ENCODE data around the gene TAS1R1. TPM values are rescaled to one million over a fixed set of nuclear protein-coding genes. Genes with fewer than 3 reads are reported as not detected.

Gene TAS1R1
- total and polyA plus RNA-seq, 9 of the 15 experiments (the other 6 are each of a cell fraction or from before 2014, with no cell fraction given), result 0.06 TPM; not detected in 8

DNA sequence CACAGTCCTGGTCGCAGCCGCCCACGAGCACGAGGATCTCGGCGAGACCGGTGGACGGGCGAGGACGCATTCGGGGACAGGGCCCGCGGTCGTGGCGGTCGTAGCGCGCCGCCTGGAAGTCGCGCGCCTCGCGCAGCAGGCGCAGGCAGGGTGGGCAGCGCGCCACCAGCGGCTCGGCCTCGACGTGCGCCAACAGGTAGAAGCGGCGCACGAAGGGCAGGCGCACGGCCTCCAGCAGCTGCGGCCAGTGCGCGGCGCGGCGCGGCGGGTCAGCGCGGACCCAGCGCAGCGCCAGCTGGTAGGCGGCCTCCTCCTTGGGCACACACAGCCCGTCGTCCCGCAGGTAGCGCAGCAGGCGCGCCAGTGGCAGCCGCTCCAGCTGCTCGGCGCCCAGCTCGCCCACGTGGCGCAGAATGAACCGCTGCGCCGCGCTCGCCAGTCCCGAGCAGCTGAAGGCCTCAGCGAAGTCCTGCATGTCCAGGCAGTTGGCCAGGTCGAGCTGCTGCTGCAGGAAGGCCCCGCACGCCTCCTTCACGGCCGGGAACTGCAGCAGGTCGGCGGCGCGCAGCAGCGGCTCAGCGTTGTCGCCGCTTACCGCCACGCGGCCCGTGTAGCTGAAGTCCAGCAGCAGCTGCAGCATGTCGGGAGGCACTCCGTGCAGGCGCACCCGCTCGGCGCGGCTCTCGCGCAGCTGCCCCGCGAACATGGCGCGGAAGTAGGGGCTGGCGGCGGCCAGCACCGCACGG lies 47.0 kb downstream of the TAS1R1 start (continued):
- TF ChIP-seq, protein P1, sequence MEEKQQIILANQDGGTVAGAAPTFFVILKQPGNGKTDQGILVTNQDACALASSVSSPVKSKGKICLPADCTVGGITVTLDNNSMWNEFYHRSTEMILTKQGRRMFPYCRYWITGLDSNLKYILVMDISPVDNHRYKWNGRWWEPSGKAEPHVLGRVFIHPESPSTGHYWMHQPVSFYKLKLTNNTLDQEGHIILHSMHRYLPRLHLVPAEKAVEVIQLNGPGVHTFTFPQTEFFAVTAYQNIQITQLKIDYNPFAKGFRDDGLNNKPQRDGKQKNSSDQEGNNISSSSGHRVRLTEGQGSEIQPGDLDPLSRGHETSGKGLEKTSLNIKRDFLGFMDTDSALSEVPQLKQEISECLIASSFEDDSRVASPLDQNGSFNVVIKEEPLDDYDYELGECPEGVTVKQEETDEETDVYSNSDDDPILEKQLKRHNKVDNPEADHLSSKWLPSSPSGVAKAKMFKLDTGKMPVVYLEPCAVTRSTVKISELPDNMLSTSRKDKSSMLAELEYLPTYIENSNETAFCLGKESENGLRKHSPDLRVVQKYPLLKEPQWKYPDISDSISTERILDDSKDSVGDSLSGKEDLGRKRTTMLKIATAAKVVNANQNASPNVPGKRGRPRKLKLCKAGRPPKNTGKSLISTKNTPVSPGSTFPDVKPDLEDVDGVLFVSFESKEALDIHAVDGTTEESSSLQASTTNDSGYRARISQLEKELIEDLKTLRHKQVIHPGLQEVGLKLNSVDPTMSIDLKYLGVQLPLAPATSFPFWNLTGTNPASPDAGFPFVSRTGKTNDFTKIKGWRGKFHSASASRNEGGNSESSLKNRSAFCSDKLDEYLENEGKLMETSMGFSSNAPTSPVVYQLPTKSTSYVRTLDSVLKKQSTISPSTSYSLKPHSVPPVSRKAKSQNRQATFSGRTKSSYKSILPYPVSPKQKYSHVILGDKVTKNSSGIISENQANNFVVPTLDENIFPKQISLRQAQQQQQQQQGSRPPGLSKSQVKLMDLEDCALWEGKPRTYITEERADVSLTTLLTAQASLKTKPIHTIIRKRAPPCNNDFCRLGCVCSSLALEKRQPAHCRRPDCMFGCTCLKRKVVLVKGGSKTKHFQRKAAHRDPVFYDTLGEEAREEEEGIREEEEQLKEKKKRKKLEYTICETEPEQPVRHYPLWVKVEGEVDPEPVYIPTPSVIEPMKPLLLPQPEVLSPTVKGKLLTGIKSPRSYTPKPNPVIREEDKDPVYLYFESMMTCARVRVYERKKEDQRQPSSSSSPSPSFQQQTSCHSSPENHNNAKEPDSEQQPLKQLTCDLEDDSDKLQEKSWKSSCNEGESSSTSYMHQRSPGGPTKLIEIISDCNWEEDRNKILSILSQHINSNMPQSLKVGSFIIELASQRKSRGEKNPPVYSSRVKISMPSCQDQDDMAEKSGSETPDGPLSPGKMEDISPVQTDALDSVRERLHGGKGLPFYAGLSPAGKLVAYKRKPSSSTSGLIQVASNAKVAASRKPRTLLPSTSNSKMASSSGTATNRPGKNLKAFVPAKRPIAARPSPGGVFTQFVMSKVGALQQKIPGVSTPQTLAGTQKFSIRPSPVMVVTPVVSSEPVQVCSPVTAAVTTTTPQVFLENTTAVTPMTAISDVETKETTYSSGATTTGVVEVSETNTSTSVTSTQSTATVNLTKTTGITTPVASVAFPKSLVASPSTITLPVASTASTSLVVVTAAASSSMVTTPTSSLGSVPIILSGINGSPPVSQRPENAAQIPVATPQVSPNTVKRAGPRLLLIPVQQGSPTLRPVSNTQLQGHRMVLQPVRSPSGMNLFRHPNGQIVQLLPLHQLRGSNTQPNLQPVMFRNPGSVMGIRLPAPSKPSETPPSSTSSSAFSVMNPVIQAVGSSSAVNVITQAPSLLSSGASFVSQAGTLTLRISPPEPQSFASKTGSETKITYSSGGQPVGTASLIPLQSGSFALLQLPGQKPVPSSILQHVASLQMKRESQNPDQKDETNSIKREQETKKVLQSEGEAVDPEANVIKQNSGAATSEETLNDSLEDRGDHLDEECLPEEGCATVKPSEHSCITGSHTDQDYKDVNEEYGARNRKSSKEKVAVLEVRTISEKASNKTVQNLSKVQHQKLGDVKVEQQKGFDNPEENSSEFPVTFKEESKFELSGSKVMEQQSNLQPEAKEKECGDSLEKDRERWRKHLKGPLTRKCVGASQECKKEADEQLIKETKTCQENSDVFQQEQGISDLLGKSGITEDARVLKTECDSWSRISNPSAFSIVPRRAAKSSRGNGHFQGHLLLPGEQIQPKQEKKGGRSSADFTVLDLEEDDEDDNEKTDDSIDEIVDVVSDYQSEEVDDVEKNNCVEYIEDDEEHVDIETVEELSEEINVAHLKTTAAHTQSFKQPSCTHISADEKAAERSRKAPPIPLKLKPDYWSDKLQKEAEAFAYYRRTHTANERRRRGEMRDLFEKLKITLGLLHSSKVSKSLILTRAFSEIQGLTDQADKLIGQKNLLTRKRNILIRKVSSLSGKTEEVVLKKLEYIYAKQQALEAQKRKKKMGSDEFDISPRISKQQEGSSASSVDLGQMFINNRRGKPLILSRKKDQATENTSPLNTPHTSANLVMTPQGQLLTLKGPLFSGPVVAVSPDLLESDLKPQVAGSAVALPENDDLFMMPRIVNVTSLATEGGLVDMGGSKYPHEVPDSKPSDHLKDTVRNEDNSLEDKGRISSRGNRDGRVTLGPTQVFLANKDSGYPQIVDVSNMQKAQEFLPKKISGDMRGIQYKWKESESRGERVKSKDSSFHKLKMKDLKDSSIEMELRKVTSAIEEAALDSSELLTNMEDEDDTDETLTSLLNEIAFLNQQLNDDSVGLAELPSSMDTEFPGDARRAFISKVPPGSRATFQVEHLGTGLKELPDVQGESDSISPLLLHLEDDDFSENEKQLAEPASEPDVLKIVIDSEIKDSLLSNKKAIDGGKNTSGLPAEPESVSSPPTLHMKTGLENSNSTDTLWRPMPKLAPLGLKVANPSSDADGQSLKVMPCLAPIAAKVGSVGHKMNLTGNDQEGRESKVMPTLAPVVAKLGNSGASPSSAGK (IDR thresholded peaks at IDR 0.05), result peak; percentile 86
- TF ChIP-seq, protein P2, sequence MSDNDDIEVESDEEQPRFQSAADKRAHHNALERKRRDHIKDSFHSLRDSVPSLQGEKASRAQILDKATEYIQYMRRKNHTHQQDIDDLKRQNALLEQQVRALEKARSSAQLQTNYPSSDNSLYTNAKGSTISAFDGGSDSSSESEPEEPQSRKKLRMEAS (CRISPR knock-in tag; IDR thresholded peaks at IDR 0.05), result peak; percentile 86
- 0 out of 2 replicates have a peak, but pooled peaks have one; percentile 42 for TF ChIP-seq KDM2B (CRISPR knock-in tag; IDR thresholded peaks at IDR 0.05)
- TF ChIP-seq NFATC3 (IDR thresholded peaks at IDR 0.05), result no peak
- TF ChIP-seq, protein P3, sequence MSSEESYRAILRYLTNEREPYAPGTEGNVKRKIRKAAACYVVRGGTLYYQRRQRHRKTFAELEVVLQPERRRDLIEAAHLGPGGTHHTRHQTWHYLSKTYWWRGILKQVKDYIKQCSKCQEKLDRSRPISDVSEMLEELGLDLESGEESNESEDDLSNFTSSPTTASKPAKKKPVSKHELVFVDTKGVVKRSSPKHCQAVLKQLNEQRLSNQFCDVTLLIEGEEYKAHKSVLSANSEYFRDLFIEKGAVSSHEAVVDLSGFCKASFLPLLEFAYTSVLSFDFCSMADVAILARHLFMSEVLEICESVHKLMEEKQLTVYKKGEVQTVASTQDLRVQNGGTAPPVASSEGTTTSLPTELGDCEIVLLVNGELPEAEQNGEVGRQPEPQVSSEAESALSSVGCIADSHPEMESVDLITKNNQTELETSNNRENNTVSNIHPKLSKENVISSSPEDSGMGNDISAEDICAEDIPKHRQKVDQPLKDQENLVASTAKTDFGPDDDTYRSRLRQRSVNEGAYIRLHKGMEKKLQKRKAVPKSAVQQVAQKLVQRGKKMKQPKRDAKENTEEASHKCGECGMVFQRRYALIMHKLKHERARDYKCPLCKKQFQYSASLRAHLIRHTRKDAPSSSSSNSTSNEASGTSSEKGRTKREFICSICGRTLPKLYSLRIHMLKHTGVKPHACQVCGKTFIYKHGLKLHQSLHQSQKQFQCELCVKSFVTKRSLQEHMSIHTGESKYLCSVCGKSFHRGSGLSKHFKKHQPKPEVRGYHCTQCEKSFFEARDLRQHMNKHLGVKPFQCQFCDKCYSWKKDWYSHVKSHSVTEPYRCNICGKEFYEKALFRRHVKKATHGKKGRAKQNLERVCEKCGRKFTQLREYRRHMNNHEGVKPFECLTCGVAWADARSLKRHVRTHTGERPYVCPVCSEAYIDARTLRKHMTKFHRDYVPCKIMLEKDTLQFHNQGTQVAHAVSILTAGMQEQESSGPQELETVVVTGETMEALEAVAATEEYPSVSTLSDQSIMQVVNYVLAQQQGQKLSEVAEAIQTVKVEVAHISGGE (CRISPR knock-in tag; IDR thresholded peaks at IDR 0.05), result no peak
- no peak for TF ChIP-seq ZSCAN32 (CRISPR knock-in tag; IDR thresholded peaks at IDR 0.05)
- TF ChIP-seq, protein P4, sequence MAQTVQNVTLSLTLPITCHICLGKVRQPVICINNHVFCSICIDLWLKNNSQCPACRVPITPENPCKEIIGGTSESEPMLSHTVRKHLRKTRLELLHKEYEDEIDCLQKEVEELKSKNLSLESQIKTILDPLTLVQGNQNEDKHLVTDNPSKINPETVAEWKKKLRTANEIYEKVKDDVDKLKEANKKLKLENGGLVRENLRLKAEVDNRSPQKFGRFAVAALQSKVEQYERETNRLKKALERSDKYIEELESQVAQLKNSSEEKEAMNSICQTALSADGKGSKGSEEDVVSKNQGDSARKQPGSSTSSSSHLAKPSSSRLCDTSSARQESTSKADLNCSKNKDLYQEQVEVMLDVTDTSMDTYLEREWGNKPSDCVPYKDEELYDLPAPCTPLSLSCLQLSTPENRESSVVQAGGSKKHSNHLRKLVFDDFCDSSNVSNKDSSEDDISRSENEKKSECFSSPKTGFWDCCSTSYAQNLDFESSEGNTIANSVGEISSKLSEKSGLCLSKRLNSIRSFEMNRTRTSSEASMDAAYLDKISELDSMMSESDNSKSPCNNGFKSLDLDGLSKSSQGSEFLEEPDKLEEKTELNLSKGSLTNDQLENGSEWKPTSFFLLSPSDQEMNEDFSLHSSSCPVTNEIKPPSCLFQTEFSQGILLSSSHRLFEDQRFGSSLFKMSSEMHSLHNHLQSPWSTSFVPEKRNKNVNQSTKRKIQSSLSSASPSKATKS (CRISPR knock-in tag; IDR thresholded peaks at IDR 0.05), result no peak
- TF ChIP-seq, protein P5, sequence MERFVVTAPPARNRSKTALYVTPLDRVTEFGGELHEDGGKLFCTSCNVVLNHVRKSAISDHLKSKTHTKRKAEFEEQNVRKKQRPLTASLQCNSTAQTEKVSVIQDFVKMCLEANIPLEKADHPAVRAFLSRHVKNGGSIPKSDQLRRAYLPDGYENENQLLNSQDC (CRISPR knock-in tag; IDR thresholded peaks at IDR 0.05), result no peak
